ENCODE measurements around the gene IFFO2.

Gene IFFO2

GRCh38 chr1:18955441-18956192 is 859 bp downstream of the IFFO2 start:
- DNase-seq (ENCODE audit: extremely low spot score) = no peak
- ChIA-PET CTCF (interaction anchor here (0.8 to 2.4 kb wide), 7 partner anchors 9 to 49 kb away, joined by 3 to 8 read pairs (median 4); no protein-coding TSS in a partner anchor), POLR2A (interaction anchor here (1.2 to 1.4 kb wide), 2 partner anchors 28 to 53 kb away, joined by 3 read pairs; partner anchors contain the start of gene ALDH4A1)
- TF ChIP-seq, protein P1, sequence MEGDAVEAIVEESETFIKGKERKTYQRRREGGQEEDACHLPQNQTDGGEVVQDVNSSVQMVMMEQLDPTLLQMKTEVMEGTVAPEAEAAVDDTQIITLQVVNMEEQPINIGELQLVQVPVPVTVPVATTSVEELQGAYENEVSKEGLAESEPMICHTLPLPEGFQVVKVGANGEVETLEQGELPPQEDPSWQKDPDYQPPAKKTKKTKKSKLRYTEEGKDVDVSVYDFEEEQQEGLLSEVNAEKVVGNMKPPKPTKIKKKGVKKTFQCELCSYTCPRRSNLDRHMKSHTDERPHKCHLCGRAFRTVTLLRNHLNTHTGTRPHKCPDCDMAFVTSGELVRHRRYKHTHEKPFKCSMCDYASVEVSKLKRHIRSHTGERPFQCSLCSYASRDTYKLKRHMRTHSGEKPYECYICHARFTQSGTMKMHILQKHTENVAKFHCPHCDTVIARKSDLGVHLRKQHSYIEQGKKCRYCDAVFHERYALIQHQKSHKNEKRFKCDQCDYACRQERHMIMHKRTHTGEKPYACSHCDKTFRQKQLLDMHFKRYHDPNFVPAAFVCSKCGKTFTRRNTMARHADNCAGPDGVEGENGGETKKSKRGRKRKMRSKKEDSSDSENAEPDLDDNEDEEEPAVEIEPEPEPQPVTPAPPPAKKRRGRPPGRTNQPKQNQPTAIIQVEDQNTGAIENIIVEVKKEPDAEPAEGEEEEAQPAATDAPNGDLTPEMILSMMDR (IDR thresholded peaks at IDR 0.05; ENCODE audit: control extremely low read depth, extremely low read depth, low read depth, missing control alignments) = peak; percentile 22

DNA sequence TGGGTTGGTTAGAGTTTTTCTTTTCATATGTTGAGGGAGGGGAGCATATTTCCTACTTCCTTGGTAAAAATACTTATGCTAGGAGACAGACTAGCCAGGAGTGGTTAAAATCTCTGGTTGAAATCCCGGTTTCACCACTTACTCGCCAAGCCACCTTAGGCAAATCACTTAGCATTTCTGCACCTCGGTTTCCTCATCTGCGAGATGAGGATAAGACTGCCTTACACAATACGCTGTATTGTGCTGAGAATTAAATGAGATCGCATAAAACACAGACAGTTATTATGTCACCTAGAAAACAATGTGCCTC is 1.4 kb downstream of the IFFO2 start:
- POLR2A ChIA-PET = no interaction called here
- DNase-seq (ENCODE audit: extremely low spot score) = no peak
- CTCF ChIA-PET = interaction anchor here (0.8 to 2.4 kb wide), 9 partner anchors 9 to 48 kb away, joined by 3 to 8 read pairs (median 5); no protein-coding TSS in a partner anchor

DNA sequence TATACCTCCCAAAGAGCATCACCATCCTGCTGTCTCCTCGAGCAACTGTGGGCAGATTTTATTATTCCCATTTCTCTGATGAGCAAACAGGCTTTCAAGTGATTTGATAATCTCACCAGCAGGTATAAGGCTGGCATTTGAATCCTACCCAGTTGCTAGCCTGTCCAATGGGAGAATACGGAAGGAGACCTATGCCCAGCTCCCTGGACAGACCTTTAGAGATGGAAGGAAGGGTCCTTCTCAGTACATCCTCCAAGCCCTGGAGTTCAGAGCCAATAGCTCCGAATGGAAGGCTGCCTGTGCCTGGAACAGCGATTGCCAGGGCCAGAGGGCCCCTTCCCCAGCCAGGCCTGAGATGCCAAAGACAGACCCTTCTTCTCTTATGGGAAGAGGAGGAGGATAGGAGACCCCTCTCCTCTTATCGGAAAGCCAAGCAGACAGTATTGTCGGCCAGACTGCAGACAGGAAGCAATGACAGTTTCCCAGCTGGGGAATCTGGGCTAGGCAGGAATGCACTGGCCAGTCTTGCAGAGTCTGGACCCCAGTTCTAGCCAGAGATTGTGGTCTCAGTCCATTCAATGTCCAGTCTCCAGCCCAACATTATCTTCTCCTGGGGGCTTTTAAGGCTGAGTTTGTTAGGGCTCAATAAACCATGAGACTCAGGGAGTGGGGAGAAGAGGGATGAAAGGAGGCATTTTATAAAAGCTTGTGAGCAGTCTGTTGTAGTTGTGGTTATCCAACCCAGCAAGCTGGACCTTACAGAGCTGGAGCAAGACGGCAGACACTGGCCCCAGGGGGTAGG is 2.0 kb downstream of the IFFO2 start:
- DNase-seq (ENCODE audit: extremely low spot score) = no peak
- ChIA-PET POLR2A (interaction anchor here (1.1 kb wide), 1 partner anchor 28 kb away, joined by 4 read pairs; no protein-coding TSS in a partner anchor), CTCF (interaction anchor here (0.9 to 2.4 kb wide), 6 partner anchors 8 to 47 kb away, joined by 3 to 8 read pairs (median 5); no protein-coding TSS in a partner anchor)
- TF ChIP-seq, protein P1 (IDR thresholded peaks at IDR 0.05; ENCODE audit: control extremely low read depth, extremely low read depth, low read depth, missing control alignments) = no peak

More for the DNA sequence above, 1.4 kb downstream of the IFFO2 start:
- TF ChIP-seq, protein P1 (IDR thresholded peaks at IDR 0.05; ENCODE audit: control extremely low read depth, extremely low read depth, low read depth, missing control alignments) = no peak

DNA sequence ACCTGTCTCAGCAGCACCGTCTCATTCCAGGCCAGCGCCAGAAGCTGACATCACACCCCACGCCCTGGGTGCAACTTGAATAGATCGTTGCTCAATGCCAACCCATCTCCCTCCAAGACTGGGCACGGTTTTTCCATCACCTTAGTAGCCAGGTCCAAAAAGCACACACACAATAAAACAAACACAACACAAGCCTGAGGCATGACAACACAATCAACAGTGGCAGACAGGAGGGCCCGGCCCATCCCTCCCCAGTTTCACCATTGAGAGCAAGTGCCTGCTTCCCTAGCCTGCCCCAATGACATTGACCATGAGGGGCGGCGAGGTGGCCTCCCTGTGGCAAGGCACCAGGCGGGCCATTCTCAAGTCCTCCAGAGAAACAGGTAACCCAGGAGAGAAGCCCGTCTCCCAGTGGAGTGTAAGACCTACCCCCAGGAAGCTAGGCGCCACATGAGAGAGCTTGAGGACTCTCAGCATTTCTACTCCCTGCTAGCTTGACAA is 2.7 kb downstream of the IFFO2 start:
- ChIA-PET CTCF (interaction anchor here (1.3 to 2.4 kb wide), 5 partner anchors 8 to 47 kb away, joined by 3 to 8 read pairs (median 5); no protein-coding TSS in a partner anchor), POLR2A (interaction anchor here (1.1 kb wide), 1 partner anchor 27 kb away, joined by 4 read pairs; no protein-coding TSS in a partner anchor)
- TF ChIP-seq, protein P1 (IDR thresholded peaks at IDR 0.05; ENCODE audit: control extremely low read depth, extremely low read depth, low read depth, missing control alignments) = no peak
- DNase-seq (ENCODE audit: extremely low spot score) = no peak

DNA sequence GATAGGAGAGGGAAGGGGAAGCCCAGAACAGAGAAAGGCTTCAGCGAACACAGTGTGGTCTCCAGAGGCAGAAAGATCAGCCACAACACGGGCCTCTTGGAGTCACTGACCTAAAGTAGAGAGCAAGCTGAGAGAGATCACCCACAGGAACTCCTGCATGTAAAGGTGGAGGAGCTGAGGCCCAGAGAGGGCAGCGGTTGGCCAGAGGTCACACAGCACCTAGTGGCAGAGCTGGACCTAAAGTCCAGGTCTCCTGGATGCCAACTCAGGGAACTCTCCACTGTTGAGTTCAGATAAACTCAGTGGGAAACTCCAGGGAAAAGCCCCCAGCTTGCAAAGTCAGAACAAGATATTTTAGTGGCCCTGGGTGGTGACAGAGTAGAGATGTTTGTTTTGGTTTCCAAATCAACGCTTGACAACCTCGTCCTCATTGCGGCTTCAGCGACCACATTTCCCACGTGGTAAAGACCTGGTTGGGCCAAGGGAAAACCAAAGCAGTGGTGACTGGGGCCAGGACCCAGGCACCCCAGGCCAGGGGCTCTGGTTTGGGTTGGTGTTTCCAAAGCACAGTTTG is 4.6 kb downstream of the IFFO2 start:
- TF ChIP-seq, protein P1 (IDR thresholded peaks at IDR 0.05; ENCODE audit: control extremely low read depth, extremely low read depth, low read depth, missing control alignments) = no peak
- CTCF ChIA-PET = interaction anchor here (1.2 to 4.8 kb wide), 8 partner anchors 9 to 68 kb away, joined by 3 to 34 read pairs (median 5); no protein-coding TSS in a partner anchor
- peak; percentile 82 for DNase-seq (ENCODE audit: extremely low spot score)
- POLR2A ChIA-PET = interaction anchor here (2.0 kb wide), 1 partner anchor 25 kb away, joined by 13 read pairs; no protein-coding TSS in a partner anchor

Data from GM10248 (cell line).